GM23338 (cell line): Measurements from ENCODE around the gene CALML5. TPM values are rescaled to one million over a fixed set of nuclear protein-coding genes. Genes with fewer than 3 reads are reported as not detected.

Source experiments
- ATAC-seq: fragments of 200-7000 bp; cut with Tn5 transposase; 3 replicates; pipeline ENCODE4 v1.9.1; 2020
- DNase-seq: peaks from one replicate; pipeline ENCODE4 v3.0.0-alpha.2; 2015; ENCODE audit warnings: low spot score
- H2AFZ ChIP-seq: fragments of 200-600 bp; sonication (generic); 2 replicates; pipeline ENCODE4 v1.8.0; 2016; ENCODE audit warnings: antibody characterized with exemption, mild to moderate bottlenecking, moderate library complexity
- H3F3A ChIP-seq: fragments of 200-600 bp; sonication (generic); replicated peaks from 2 replicates; pipeline ENCODE4 v1.8.0; 2017; ENCODE audit warnings: antibody characterized with exemption, mixed run types, low read depth
- H3K27ac ChIP-seq: fragments of 200-600 bp; sonication (generic); 2 replicates; pipeline ENCODE4 v1.6.1; 2016; ENCODE audit warnings: low read depth
- H3K27me3 ChIP-seq: fragments of 200-600 bp; sonication (generic); 2 replicates; pipeline ENCODE4 v1.8.0; 2016; ENCODE audit warnings: mild to moderate bottlenecking, mixed run types, moderate library complexity; ENCODE audit not compliant: insufficient read depth
- H3K36me3 ChIP-seq: fragments of 200-600 bp; sonication (generic); 2 replicates; pipeline ENCODE4 v1.8.0; 2016; ENCODE audit warnings: mild to moderate bottlenecking; ENCODE audit not compliant: insufficient read depth
- H3K4me1 ChIP-seq: fragments of 200-600 bp; sonication (generic); 2 replicates; pipeline ENCODE4 v1.8.0; 2016; ENCODE audit warnings: mild to moderate bottlenecking, moderate library complexity; ENCODE audit not compliant: insufficient read depth
- H3K4me2 ChIP-seq: fragments of 200-600 bp; sonication (generic); 2 replicates; pipeline ENCODE4 v1.7.1; 2017; ENCODE audit warnings: mixed run types
- H3K4me3 ChIP-seq: fragments of 200-600 bp; sonication (generic); 2 replicates; pipeline ENCODE4 v1.6.1; 2016; ENCODE audit warnings: mixed run types
- H3K79me2 ChIP-seq: fragments of 200-600 bp; sonication (generic); replicated peaks from 2 replicates; pipeline ENCODE4 v1.8.0; 2017; ENCODE audit warnings: mild to moderate bottlenecking; ENCODE audit not compliant: insufficient read depth
- H3K9me2 ChIP-seq: fragments of 200-600 bp; sonication (generic); 2 replicates; pipeline ENCODE4 v1.8.0; 2017; ENCODE audit not compliant: insufficient read depth
- H4K20me1 ChIP-seq: fragments of 200-600 bp; sonication (generic); replicated peaks from 2 replicates; pipeline ENCODE4 v1.8.0; 2017; ENCODE audit warnings: mild to moderate bottlenecking; ENCODE audit not compliant: insufficient read depth
- H3K27ac Mint-ChIP-seq: 2 replicates; pipeline ENCODE4 v1.8.0; 2020; ENCODE audit warnings: inconsistent platforms, mild to moderate bottlenecking, moderate library complexity, mixed read lengths
- H3K27me3 Mint-ChIP-seq: 3 replicates; pipeline ENCODE4 v1.8.0; 2022; ENCODE audit warnings: low read depth, mild to moderate bottlenecking, moderate library complexity, mixed read lengths, inconsistent platforms; ENCODE audit not compliant: insufficient read depth, poor library complexity
- H3K36me3 Mint-ChIP-seq: 3 replicates; pipeline ENCODE4 v1.8.0; 2021; ENCODE audit warnings: low read depth, mild to moderate bottlenecking, inconsistent platforms, moderate library complexity, mixed read lengths
- H3K4me1 Mint-ChIP-seq: 3 replicates; pipeline ENCODE4 v1.8.0; 2020; ENCODE audit warnings: mild to moderate bottlenecking, inconsistent platforms, mixed read lengths
- H3K4me3 Mint-ChIP-seq: 3 replicates; pipeline ENCODE4 v1.8.0; 2021; ENCODE audit warnings: moderate library complexity, mild to moderate bottlenecking, inconsistent platforms, mixed read lengths
- H3K9me3 Mint-ChIP-seq: 3 replicates; pipeline ENCODE4 v1.8.0; 2020; ENCODE audit warnings: moderate library complexity, mild to moderate bottlenecking, inconsistent platforms, mixed read lengths
- CREB1 ChIP-seq: fragments of 250-450 bp; sonication (Bioruptor Pico); IDR thresholded peaks from 2 replicates; pipeline ENCODE4 v1.5.0; 2020; ENCODE audit warnings: low read depth, mild to moderate bottlenecking, moderate library complexity
- ETS1 ChIP-seq: IDR thresholded peaks from 2 replicates; pipeline ENCODE4 v1.6.1; 2016; ENCODE audit warnings: antibody characterized with exemption
- EZH2 ChIP-seq: fragments of 200-600 bp; sonication (generic); IDR thresholded peaks from one replicate; pipeline ENCODE4 v1.8.0; 2017; ENCODE audit warnings: antibody characterized with exemption, mild to moderate bottlenecking, low read depth; ENCODE audit not compliant: unreplicated experiment
- EZH2phosphoT487 ChIP-seq: fragments of 200-600 bp; sonication (generic); IDR thresholded peaks from one replicate; pipeline ENCODE4 v1.8.1; 2018; ENCODE audit warnings: antibody characterized with exemption; ENCODE audit not compliant: unreplicated experiment
- JUNB ChIP-seq: IDR thresholded peaks from one replicate; pipeline ENCODE4 v1.6.1; 2016; ENCODE audit warnings: antibody characterized with exemption; ENCODE audit not compliant: unreplicated experiment
- NANOG ChIP-seq: IDR thresholded peaks from 2 replicates; pipeline ENCODE4 v1.6.1; 2016; ENCODE audit warnings: antibody characterized with exemption, borderline replicate concordance
- POLR2AphosphoS5 ChIP-seq: IDR thresholded peaks from 2 replicates; pipeline ENCODE4 v1.6.1; 2016; ENCODE audit warnings: antibody characterized with exemption, low read depth
- REST ChIP-seq: IDR thresholded peaks from one replicate; pipeline ENCODE4 v1.6.1; 2018; ENCODE audit warnings: antibody characterized with exemption; ENCODE audit not compliant: unreplicated experiment
- STAT1 ChIP-seq: IDR thresholded peaks from one replicate; pipeline ENCODE4 v1.6.1; 2016; ENCODE audit warnings: antibody characterized with exemption; ENCODE audit not compliant: unreplicated experiment
- ZNF114 ChIP-seq: fragments of 250-450 bp; sonication (Bioruptor Pico); IDR thresholded peaks from 2 replicates; pipeline ENCODE4 v1.5.0; 2020; ENCODE audit warnings: mild to moderate bottlenecking, moderate library complexity
- ZNF331 ChIP-seq: fragments of 250-450 bp; sonication (Bioruptor Pico); IDR thresholded peaks from 2 replicates; pipeline ENCODE4 v1.5.0; 2020; ENCODE audit warnings: low read depth, mild to moderate bottlenecking, moderate library complexity
- polyA plus RNA-seq: library from polyadenylated mRNA; unstranded; fragments of >200 nt; fragmentation: Nextera tagmentation; extraction: Ambion mirVana; gene quantifications from 2 replicates; pipeline ENCODE4 v1.2.1, GENCODE V29; 2016
- total RNA-seq: library from RNA; depleted of rRNA; stranded (reverse); fragments of >200 nt; shearing (Covaris generic); gene quantifications from 2 replicates; pipeline ENCODE4 v1.2.3, GENCODE V29; 2014
- TF ChIP-seq, protein P1 (sequence below), 2 experiments: fragments of 200-600 bp in 1 of 2; sonication (generic) in 1 of 2; conservative IDR thresholded peaks; 2 replicates each; pipeline versions ENCODE4 v1.5.1 to v1.6.1; 2016 to 2017; ENCODE audit warnings: antibody characterized with exemption in 2 of 2, low read depth in 2 of 2, mild to moderate bottlenecking in 2 of 2, moderate library complexity in 1 of 2
- TF ChIP-seq, protein P2 (sequence below): fragments of 250-450 bp; sonication (Bioruptor Pico); IDR thresholded peaks from 2 replicates; pipeline ENCODE4 v1.5.0; 2020; ENCODE audit warnings: mild to moderate bottlenecking, moderate library complexity

CALML5 gene
- total and polyA plus RNA-seq, 2 experiments from 2014 or later = 0.40 TPM; not detected in 1

DNA sequence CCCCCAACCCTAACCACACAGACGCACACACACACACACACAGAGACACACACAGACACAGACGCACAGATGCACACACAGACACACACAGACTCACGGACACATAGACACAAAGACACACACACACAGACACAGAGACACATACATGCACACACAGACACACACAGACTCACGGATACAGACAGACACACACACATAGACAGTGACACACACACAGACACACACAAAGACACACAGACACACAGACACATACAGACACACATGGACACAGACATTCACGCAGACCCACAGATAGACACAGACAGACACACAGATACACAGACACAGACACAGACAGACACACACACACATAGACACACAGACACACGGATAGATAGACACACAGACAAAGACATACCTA, 2.1 kb downstream of the CALML5 start:
- Mint-ChIP-seq H3K27ac (no peak overlapping the region), H3K36me3 (peaks cover 5% of the 10 kb centered on the region), H3K9me3 (peaks cover 8% of the 10 kb centered on the region), H3K4me1 (peaks cover 2% of the 10 kb centered on the region; the same call in 1 of the 3 replicates), H3K27me3 (peaks cover 4% of the 10 kb centered on the region), H3K4me3 (no peak overlapping the region)
- no peaks in the 10 kb centered on the region for H3K27me3 ChIP-seq
- no peaks in the 10 kb centered on the region for H3K79me2 ChIP-seq
- H3F3A ChIP-seq = no peaks in the 10 kb centered on the region
- H3K36me3 ChIP-seq = no peaks in the 10 kb centered on the region
- H2AFZ ChIP-seq = no peak overlapping the region
- H3K27ac ChIP-seq = no peak overlapping the region
- H3K9me2 ChIP-seq = no peaks in the 10 kb centered on the region
- no peak overlapping the region for H3K4me2 ChIP-seq
- ATAC-seq (no peak), DNase-seq (no peak)
- H3K4me3 ChIP-seq = no peak overlapping the region
- TF ChIP-seq STAT1 (no peak), JUNB (no peak), ZNF331 (no peak), POLR2AphosphoS5 (no peak), EZH2 (no peak), REST (no peak), EZH2phosphoT487 (no peak), ZNF114 (no peak), NANOG (no peak), CREB1 (CRISPR knock-in tag) (no peak), ETS1 (no peak)
- TF ChIP-seq, protein P1, sequence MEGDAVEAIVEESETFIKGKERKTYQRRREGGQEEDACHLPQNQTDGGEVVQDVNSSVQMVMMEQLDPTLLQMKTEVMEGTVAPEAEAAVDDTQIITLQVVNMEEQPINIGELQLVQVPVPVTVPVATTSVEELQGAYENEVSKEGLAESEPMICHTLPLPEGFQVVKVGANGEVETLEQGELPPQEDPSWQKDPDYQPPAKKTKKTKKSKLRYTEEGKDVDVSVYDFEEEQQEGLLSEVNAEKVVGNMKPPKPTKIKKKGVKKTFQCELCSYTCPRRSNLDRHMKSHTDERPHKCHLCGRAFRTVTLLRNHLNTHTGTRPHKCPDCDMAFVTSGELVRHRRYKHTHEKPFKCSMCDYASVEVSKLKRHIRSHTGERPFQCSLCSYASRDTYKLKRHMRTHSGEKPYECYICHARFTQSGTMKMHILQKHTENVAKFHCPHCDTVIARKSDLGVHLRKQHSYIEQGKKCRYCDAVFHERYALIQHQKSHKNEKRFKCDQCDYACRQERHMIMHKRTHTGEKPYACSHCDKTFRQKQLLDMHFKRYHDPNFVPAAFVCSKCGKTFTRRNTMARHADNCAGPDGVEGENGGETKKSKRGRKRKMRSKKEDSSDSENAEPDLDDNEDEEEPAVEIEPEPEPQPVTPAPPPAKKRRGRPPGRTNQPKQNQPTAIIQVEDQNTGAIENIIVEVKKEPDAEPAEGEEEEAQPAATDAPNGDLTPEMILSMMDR (conservative IDR thresholded peaks at IDR 0.05; ENCODE audit: low read depth in 2 of 2) = no peak
- TF ChIP-seq, protein P2, sequence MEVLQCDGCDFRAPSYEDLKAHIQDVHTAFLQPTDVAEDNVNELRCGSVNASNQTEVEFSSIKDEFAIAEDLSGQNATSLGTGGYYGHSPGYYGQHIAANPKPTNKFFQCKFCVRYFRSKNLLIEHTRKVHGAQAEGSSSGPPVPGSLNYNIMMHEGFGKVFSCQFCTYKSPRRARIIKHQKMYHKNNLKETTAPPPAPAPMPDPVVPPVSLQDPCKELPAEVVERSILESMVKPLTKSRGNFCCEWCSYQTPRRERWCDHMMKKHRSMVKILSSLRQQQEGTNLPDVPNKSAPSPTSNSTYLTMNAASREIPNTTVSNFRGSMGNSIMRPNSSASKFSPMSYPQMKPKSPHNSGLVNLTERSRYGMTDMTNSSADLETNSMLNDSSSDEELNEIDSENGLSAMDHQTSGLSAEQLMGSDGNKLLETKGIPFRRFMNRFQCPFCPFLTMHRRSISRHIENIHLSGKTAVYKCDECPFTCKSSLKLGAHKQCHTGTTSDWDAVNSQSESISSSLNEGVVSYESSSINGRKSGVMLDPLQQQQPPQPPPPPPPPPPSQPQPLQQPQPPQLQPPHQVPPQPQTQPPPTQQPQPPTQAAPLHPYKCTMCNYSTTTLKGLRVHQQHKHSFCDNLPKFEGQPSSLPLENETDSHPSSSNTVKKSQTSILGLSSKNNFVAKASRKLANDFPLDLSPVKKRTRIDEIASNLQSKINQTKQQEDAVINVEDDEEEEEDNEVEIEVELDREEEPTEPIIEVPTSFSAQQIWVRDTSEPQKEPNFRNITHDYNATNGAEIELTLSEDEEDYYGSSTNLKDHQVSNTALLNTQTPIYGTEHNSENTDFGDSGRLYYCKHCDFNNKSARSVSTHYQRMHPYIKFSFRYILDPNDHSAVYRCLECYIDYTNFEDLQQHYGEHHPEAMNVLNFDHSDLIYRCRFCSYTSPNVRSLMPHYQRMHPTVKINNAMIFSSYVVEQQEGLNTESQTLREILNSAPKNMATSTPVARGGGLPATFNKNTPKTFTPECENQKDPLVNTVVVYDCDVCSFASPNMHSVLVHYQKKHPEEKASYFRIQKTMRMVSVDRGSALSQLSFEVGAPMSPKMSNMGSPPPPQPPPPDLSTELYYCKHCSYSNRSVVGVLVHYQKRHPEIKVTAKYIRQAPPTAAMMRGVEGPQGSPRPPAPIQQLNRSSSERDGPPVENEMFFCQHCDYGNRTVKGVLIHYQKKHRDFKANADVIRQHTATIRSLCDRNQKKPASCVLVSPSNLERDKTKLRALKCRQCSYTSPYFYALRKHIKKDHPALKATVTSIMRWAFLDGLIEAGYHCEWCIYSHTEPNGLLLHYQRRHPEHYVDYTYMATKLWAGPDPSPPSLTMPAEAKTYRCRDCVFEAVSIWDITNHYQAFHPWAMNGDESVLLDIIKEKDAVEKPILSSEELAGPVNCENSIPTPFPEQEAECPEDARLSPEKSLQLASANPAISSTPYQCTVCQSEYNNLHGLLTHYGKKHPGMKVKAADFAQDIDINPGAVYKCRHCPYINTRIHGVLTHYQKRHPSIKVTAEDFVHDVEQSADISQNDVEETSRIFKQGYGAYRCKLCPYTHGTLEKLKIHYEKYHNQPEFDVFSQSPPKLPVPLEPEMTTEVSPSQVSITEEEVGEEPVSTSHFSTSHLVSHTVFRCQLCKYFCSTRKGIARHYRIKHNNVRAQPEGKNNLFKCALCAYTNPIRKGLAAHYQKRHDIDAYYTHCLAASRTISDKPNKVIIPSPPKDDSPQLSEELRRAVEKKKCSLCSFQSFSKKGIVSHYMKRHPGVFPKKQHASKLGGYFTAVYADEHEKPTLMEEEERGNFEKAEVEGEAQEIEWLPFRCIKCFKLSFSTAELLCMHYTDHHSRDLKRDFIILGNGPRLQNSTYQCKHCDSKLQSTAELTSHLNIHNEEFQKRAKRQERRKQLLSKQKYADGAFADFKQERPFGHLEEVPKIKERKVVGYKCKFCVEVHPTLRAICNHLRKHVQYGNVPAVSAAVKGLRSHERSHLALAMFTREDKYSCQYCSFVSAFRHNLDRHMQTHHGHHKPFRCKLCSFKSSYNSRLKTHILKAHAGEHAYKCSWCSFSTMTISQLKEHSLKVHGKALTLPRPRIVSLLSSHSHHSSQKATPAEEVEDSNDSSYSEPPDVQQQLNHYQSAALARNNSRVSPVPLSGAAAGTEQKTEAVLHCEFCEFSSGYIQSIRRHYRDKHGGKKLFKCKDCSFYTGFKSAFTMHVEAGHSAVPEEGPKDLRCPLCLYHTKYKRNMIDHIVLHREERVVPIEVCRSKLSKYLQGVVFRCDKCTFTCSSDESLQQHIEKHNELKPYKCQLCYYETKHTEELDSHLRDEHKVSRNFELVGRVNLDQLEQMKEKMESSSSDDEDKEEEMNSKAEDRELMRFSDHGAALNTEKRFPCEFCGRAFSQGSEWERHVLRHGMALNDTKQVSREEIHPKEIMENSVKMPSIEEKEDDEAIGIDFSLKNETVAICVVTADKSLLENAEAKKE (CRISPR knock-in tag) = no peak
- no peaks in the 10 kb centered on the region for H4K20me1 ChIP-seq
- no peaks in the 10 kb centered on the region for H3K4me1 ChIP-seq
